ENCODE results near the gene KCTD4. TPM values are rescaled to one million over a fixed set of nuclear protein-coding genes. Genes with fewer than 3 reads are reported as not detected.
A peak's percentile ranks its signal among the peaks of the same experiment; 100 is the strongest.

KCTD4 gene
- total and polyA plus RNA-seq, 2 experiments from 2014 or later, result 0.21 to 0.23 TPM

GRCh38 chr13:45143346-45143751 lies 57.5 kb downstream of the KCTD4 start:
- Histone ChIP-seq H3K79me2 (peaks cover 60% of the 10 kb centered on the region), H3K9me3 (ENCODE audit: low read depth) (no peaks in the 10 kb centered on the region), H3K4me2 (peak overlapping the region; percentile 35), H3K27me3 (no peaks in the 10 kb centered on the region), H4K20me1 (ENCODE audit: insufficient read depth, poor library complexity, severe bottlenecking) (no peaks in the 10 kb centered on the region), H3K9me2 (replicated peaks; ENCODE audit: insufficient read depth) (no peaks in the 10 kb centered on the region), H3K4me1 (ENCODE audit: insufficient read depth) (peaks cover 15% of the 10 kb centered on the region), H3K36me3 (replicated peaks; ENCODE audit: insufficient read depth, low read depth) (no peaks in the 10 kb centered on the region), H3K27ac (peak overlapping the region; percentile 74), H3K4me3 (no peak overlapping the region), H2AFZ (no peak overlapping the region)
- WGBS (ENCODE audit: low lambda C conversion rate, missing lambda C conversion rate), result 62% methylated on average over 7 of the region's 7 CpGs
- peak; percentile 13 for DNase-seq (ENCODE audit: low spot score)
- TF ChIP-seq EZH2 (IDR thresholded peaks at IDR 0.05; ENCODE audit: borderline replicate concordance) (no peak), EZH2phosphoT487 (IDR thresholded peaks at IDR 0.05; ENCODE audit: low read depth, severe bottlenecking, unreplicated experiment) (no peak)
- TF ChIP-seq, protein P1, sequence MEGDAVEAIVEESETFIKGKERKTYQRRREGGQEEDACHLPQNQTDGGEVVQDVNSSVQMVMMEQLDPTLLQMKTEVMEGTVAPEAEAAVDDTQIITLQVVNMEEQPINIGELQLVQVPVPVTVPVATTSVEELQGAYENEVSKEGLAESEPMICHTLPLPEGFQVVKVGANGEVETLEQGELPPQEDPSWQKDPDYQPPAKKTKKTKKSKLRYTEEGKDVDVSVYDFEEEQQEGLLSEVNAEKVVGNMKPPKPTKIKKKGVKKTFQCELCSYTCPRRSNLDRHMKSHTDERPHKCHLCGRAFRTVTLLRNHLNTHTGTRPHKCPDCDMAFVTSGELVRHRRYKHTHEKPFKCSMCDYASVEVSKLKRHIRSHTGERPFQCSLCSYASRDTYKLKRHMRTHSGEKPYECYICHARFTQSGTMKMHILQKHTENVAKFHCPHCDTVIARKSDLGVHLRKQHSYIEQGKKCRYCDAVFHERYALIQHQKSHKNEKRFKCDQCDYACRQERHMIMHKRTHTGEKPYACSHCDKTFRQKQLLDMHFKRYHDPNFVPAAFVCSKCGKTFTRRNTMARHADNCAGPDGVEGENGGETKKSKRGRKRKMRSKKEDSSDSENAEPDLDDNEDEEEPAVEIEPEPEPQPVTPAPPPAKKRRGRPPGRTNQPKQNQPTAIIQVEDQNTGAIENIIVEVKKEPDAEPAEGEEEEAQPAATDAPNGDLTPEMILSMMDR (IDR thresholded peaks at IDR 0.05; ENCODE audit: poor library complexity), result no peak

Other genes with a start within 250 kb of the KCTD4 start
- 3.3 and 4.3 TPM in 2 replicates for gene NUFIP1, start 211.6 kb downstream of the KCTD4 start, total RNA-seq
- gene NUFIP1, start 211.6 kb downstream of the KCTD4 start, polyA plus RNA-seq, result 5.5 and 6.2 TPM in 2 replicates
- gene GPALPP1, start 211.5 kb downstream of the KCTD4 start, total RNA-seq, result 27.1 and 32.1 TPM in 2 replicates
- gene GPALPP1, start 211.5 kb downstream of the KCTD4 start, polyA plus RNA-seq, result 11.4 and 15.7 TPM in 2 replicates
- gene GTF2F2, start 80.5 kb downstream of the KCTD4 start, total RNA-seq, result 25.7 and 25.8 TPM in 2 replicates
- 23.1 and 26.7 TPM in 2 replicates for gene GTF2F2, start 80.5 kb downstream of the KCTD4 start, polyA plus RNA-seq
- gene TPT1, start 140.1 kb upstream of the KCTD4 start, total RNA-seq, result 6,453 and 7,332 TPM in 2 replicates
- gene TPT1, start 140.1 kb upstream of the KCTD4 start, polyA plus RNA-seq, result 1,047 and 1,085 TPM in 2 replicates
- 13.3 and 15.7 TPM in 2 replicates for gene SLC25A30, start 217.3 kb upstream of the KCTD4 start, total RNA-seq
- 2.8 and 4.3 TPM in 2 replicates for gene SLC25A30, start 217.3 kb upstream of the KCTD4 start, polyA plus RNA-seq

Data from hepatocyte (in vitro differentiated cells).